HCT116 (cell line): ENCODE measurements around the gene KIFC3. TPM values are rescaled to one million over a fixed set of nuclear protein-coding genes. Genes with fewer than 3 reads are reported as not detected.

Experiments used
- ATAC-seq: fragments of 200-7000 bp; cut with Tn5 transposase; 2 replicates; pipeline ENCODE4 v1.9.1; 2020; ENCODE audit warnings: mild to moderate bottlenecking, moderate library complexity
- BruUV-seq: library from RNA; stranded (reverse); fragments of 400-500 nt; replicated peaks from 2 replicates; lab custom pipeline; 2021; lab: Mats Ljungman, UMichigan
- CTCF ChIA-PET: fragments of 300-600 bp; sonication (Branson Sonifier 250); formaldehyde crosslinking; loops from one replicate; lab custom pipeline; 2021; ENCODE audit warnings: antibody characterized with exemption; lab: Charles Lee
- POLR2A ChIA-PET: fragments of 300-600, 350-600 bp; sonication (Branson Sonifier 250); formaldehyde crosslinking; loops from one replicate; lab custom pipeline; 2021; ENCODE audit warnings: antibody characterized with exemption; lab: Charles Lee
- RAD21 ChIA-PET, 2 experiments: fragments of 300-600 bp; sonication (Branson Sonifier 250); formaldehyde crosslinking; loops; one replicate each; lab custom pipeline; 2023; ENCODE audit warnings: low total read pairs in 2 of 2; ENCODE audit not compliant: uncharacterized antibody in 2 of 2, unreplicated experiment in 2 of 2, low non-redundant PET in 1 of 2; lab: Charles Lee
- DNase-seq: peaks from one replicate; pipeline ENCODE4 v3.0.0-alpha.2; 2010; ENCODE audit warnings: low read depth, low spot score
- H2AFZ ChIP-seq: fragments of 200-600 bp; shearing (Covaris generic), sonication (generic); 2 replicates; pipeline ENCODE4 v1.6.1; 2017; ENCODE audit warnings: low read depth, mixed run types, mixed read lengths, antibody characterized with exemption, low read length; ENCODE audit not compliant: poor library complexity, severe bottlenecking
- H3K27ac ChIP-seq: 2 replicates; pipeline ENCODE4 v1.5.1; 2012; ENCODE audit warnings: low read depth, low read length
- H3K27me3 ChIP-seq: fragments of 200-600 bp; sonication (generic); 2 replicates; pipeline ENCODE4 v1.6.1; 2016; ENCODE audit warnings: mixed run types, low read length, mixed read lengths; ENCODE audit not compliant: insufficient read depth
- H3K36me3 ChIP-seq, 2 experiments: fragments of 200-500 bp in 1 of 2; fragments of 200-600 bp in 1 of 2; sonication (Bioruptor generic) in 1 of 2; sonication (generic) in 1 of 2; 2 replicates each; pipeline versions ENCODE4 v1.5.1 to v1.6.1; 2014 to 2016; ENCODE audit warnings: low read length in 2 of 2, inconsistent platforms in 1 of 2, mixed read lengths in 1 of 2, mixed run types in 1 of 2; ENCODE audit not compliant: insufficient read depth in 2 of 2, control insufficient read depth in 1 of 2
- H3K4me1 ChIP-seq, 2 experiments: fragments of 200-600 bp in 1 of 2; sonication (generic) in 1 of 2; 2 replicates each; pipeline versions ENCODE4 v1.5.1 to v1.6.1; 2012 to 2017; ENCODE audit warnings: low read length in 2 of 2, inconsistent platforms in 1 of 2, mild to moderate bottlenecking in 1 of 2, mixed read lengths in 1 of 2, mixed run types in 1 of 2, moderate library complexity in 1 of 2; ENCODE audit not compliant: insufficient read depth in 2 of 2, control insufficient read depth in 1 of 2
- H3K4me2 ChIP-seq: fragments of 200-600 bp; sonication (generic); 2 replicates; pipeline ENCODE4 v1.6.1; 2017; ENCODE audit warnings: mixed run types, low read length, mixed read lengths
- H3K4me3 ChIP-seq, 2 experiments: fragments of 200-600 bp in 1 of 2; sonication (generic) in 1 of 2; replicated peaks in 1 of 2; 2 replicates each; pipeline ENCODE4 v1.5.1; 2011 to 2016; ENCODE audit warnings: low read length in 2 of 2, control low read depth in 1 of 2, low read depth in 1 of 2, mild to moderate bottlenecking in 1 of 2, mixed read lengths in 1 of 2, mixed run types in 1 of 2
- H3K79me2 ChIP-seq: fragments of 200-600 bp; sonication (generic); 2 replicates; pipeline ENCODE4 v1.6.1; 2017; ENCODE audit warnings: mild to moderate bottlenecking, mixed run types, low read length, moderate library complexity, mixed read lengths; ENCODE audit not compliant: insufficient read depth
- H3K9ac ChIP-seq: fragments of 200-600 bp; sonication (generic); 2 replicates; pipeline ENCODE4 v1.6.1; 2016; ENCODE audit warnings: low read length, mixed read lengths
- H3K9me2 ChIP-seq: fragments of 200-600 bp; sonication (generic), shearing (Covaris generic); 2 replicates; pipeline ENCODE4 v1.6.1; 2017; ENCODE audit warnings: mixed run types, mild to moderate bottlenecking, moderate library complexity; ENCODE audit not compliant: insufficient read depth
- H3K9me3 ChIP-seq, 2 experiments: fragments of 200-500 bp in 1 of 2; fragments of 200-600 bp in 1 of 2; sonication (Bioruptor generic) in 1 of 2; sonication (generic) in 1 of 2; 2 replicates each; pipeline ENCODE4 v1.6.1; 2014 to 2017; ENCODE audit warnings: low read length in 2 of 2, mixed read lengths in 2 of 2, inconsistent platforms in 1 of 2, low read depth in 1 of 2, mild to moderate bottlenecking in 1 of 2, mixed run types in 1 of 2, moderate library complexity in 1 of 2; ENCODE audit not compliant: control insufficient read depth in 1 of 2, insufficient read depth in 1 of 2
- H4K20me1 ChIP-seq: fragments of 200-600 bp; sonication (generic), shearing (Covaris generic); 2 replicates; pipeline ENCODE4 v1.6.1; 2017; ENCODE audit warnings: mixed run types, mild to moderate bottlenecking, moderate library complexity; ENCODE audit not compliant: insufficient read depth
- CBX3 ChIP-seq: IDR thresholded peaks from 2 replicates; pipeline ENCODE4 v1.6.1; 2012; ENCODE audit warnings: low read depth
- CEBPB ChIP-seq: IDR thresholded peaks from 2 replicates; pipeline ENCODE4 v1.6.1; 2012; ENCODE audit warnings: low read depth
- EGR1 ChIP-seq: IDR thresholded peaks from 2 replicates; pipeline ENCODE4 v1.6.1; 2012; ENCODE audit warnings: low read depth
- ELF1 ChIP-seq: IDR thresholded peaks from 2 replicates; pipeline ENCODE4 v1.6.1; 2012; ENCODE audit warnings: low read depth, borderline replicate concordance
- EZH2 ChIP-seq: fragments of 200-600 bp; sonication (generic); IDR thresholded peaks from 2 replicates; pipeline ENCODE4 v1.6.1; 2017; ENCODE audit warnings: antibody characterized with exemption, mixed run types
- EZH2phosphoT487 ChIP-seq: fragments of 200-600 bp; IDR thresholded peaks from 2 replicates; pipeline ENCODE4 v1.6.1; 2018; ENCODE audit warnings: antibody characterized with exemption, borderline replicate concordance
- JUND ChIP-seq: IDR thresholded peaks from 2 replicates; pipeline ENCODE4 v1.6.1; 2012
- MAX ChIP-seq: IDR thresholded peaks from 2 replicates; pipeline ENCODE4 v1.6.1; 2012
- POLR2AphosphoS5 ChIP-seq: IDR thresholded peaks from 2 replicates; pipeline ENCODE4 v1.6.1; 2011; ENCODE audit warnings: mild to moderate bottlenecking, low read depth, low read length, moderate library complexity
- RAD21 ChIP-seq: IDR thresholded peaks from 2 replicates; pipeline ENCODE4 v1.6.1; 2012; ENCODE audit warnings: low read depth, mild to moderate bottlenecking
- REST ChIP-seq: IDR thresholded peaks from 2 replicates; pipeline ENCODE4 v1.6.1; 2012; ENCODE audit warnings: low read depth
- SIN3A ChIP-seq: IDR thresholded peaks from 2 replicates; pipeline ENCODE4 v1.6.1; 2012; ENCODE audit warnings: low read depth
- YY1 ChIP-seq: IDR thresholded peaks from 2 replicates; pipeline ENCODE4 v1.6.1; 2011; ENCODE audit warnings: low read length, low read depth, moderate library complexity, mild to moderate bottlenecking; ENCODE audit not compliant: insufficient replicate concordance; ENCODE audit errors: extremely low read depth
- ZFX ChIP-seq: fragments of 450-650 bp; IDR thresholded peaks from 2 replicates; pipeline ENCODE4 v1.6.1; 2017
- ZNF274 ChIP-seq: fragments of 200-500 bp; sonication (Bioruptor generic); IDR thresholded peaks from 2 replicates; pipeline ENCODE4 v1.6.1; 2014; ENCODE audit warnings: mild to moderate bottlenecking, low read depth, low read length, inconsistent platforms
- intact Hi-C: fragments of 100-400 bp; cut with micrococcal nuclease; formaldehyde crosslinking; loops from 2 replicates; pipeline ENCODE4 v1.10.0; 2022
- total RNA-seq: library from RNA; stranded (reverse); gene quantifications from one replicate; pipeline ENCODE4 v1.2.1, GENCODE V29; 2021; ENCODE audit not compliant: unreplicated experiment
- TF ChIP-seq, protein P1 (sequence below), 3 experiments: fragments of 200-600 bp in 1 of 3; sonication (generic) in 1 of 3; IDR thresholded peaks in 2 of 3; conservative IDR thresholded peaks in 1 of 3; 2 replicates each; pipeline ENCODE4 v1.5.1; 2012 to 2017; ENCODE audit warnings: low read depth in 2 of 3, low read length in 2 of 3, antibody characterized with exemption in 1 of 3, borderline replicate concordance in 1 of 3, control low read depth in 1 of 3, mild to moderate bottlenecking in 1 of 3, mixed read lengths in 1 of 3, mixed run types in 1 of 3, moderate library complexity in 1 of 3; ENCODE audit not compliant: insufficient read depth in 1 of 3

KIFC3 gene
- total RNA-seq, 1 experiment from 2014 or later = 31.9 TPM

- Histone ChIP-seq H3K9ac (no peak overlapping the region), H3K4me3 (no peak overlapping the region), H3K9me3 (no peaks in the 10 kb centered on the region), H3K36me3 (0 out of 4 replicates have a peak, but pooled peaks cover 0 to 5% of the 10 kb centered on the region in 2 experiments), H3K79me2 (no peaks in the 10 kb centered on the region), H3K4me2 (no peak overlapping the region), H3K4me1 (peaks cover 15 to 29% of the 10 kb centered on the region in 2 experiments), H4K20me1 (no peaks in the 10 kb centered on the region), H3K27ac (no peak overlapping the region), H2AFZ (no peak overlapping the region), H3K9me2 (no peaks in the 10 kb centered on the region), H3K27me3 (no peaks in the 10 kb centered on the region)
- no peak for TF ChIP-seq EGR1
- TF ChIP-seq ZNF274 = no peak
- TF ChIP-seq ZFX = no peak
- TF ChIP-seq CBX3 = no peak
- no peak for TF ChIP-seq POLR2AphosphoS5
- TF ChIP-seq EZH2phosphoT487 = no peak
- TF ChIP-seq JUND = no peak
- TF ChIP-seq YY1 = no peak
- no peak for TF ChIP-seq EZH2
- TF ChIP-seq SIN3A = no peak
- no peak for TF ChIP-seq MAX
- TF ChIP-seq RAD21 = no peak
- no peak for TF ChIP-seq ELF1
- no peak for TF ChIP-seq CEBPB
- no peak for TF ChIP-seq REST
- TF ChIP-seq, protein P1, sequence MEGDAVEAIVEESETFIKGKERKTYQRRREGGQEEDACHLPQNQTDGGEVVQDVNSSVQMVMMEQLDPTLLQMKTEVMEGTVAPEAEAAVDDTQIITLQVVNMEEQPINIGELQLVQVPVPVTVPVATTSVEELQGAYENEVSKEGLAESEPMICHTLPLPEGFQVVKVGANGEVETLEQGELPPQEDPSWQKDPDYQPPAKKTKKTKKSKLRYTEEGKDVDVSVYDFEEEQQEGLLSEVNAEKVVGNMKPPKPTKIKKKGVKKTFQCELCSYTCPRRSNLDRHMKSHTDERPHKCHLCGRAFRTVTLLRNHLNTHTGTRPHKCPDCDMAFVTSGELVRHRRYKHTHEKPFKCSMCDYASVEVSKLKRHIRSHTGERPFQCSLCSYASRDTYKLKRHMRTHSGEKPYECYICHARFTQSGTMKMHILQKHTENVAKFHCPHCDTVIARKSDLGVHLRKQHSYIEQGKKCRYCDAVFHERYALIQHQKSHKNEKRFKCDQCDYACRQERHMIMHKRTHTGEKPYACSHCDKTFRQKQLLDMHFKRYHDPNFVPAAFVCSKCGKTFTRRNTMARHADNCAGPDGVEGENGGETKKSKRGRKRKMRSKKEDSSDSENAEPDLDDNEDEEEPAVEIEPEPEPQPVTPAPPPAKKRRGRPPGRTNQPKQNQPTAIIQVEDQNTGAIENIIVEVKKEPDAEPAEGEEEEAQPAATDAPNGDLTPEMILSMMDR (IDR thresholded peaks at IDR 0.05 in 2 of 3, conservative IDR thresholded peaks at IDR 0.05 in 1 of 3; ENCODE audit: borderline replicate concordance in 1 of 3, insufficient read depth in 1 of 3, low read depth in 2 of 3, low read length in 2 of 3) = no peak
- BruUV-seq = no TSS peak
- RAD21 ChIA-PET = no interaction called here
- CTCF ChIA-PET = interaction anchor here (0.7 to 1.3 kb wide), 2 partner anchors 26 to 35 kb away, joined by 3 to 4 read pairs; partner anchors contain the start of gene KATNB1
- intact Hi-C loops = no loop called here
- POLR2A ChIA-PET = no interaction called here
- DNase-seq (no peak), ATAC-seq (no peak)
These were observed 41.0 kb downstream of the KIFC3 start for GRCh38 chr16:57761301-57761700.
